Measurements from ENCODE around the gene SLC44A4.
"Not testable (repeated sequence)": the region's sequence is repeated elsewhere in the genome, so short reads cannot be mapped to it uniquely, and the experiment has no call there.

DNA sequence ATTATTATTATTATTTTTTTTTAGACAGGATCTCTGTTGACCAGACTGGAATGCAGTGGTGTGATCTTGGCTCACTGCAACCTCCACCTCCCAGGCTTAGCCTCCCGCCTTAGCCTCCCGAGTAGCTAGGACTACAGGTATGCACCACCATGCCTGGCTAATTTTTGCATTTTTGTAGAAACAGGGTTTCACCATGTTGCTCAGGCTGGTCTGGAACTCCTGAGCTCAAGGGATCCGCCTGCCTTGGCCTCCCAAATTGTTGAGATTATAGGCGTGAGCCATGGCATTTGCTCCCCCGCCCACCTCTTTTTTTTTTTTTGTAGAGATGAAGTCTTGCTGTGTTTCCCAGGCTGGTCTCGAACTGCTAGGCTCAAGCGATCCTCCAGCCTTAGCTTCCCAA is 30.5 kb upstream of the SLC44A4 start:
- not testable (repeated sequence) for TF ChIP-seq NFE2L2 (conservative IDR thresholded peaks at IDR 0.05; ENCODE audit: low read length); POLR2A (IDR thresholded peaks at IDR 0.05; ENCODE audit: low read length); CTCF (IDR thresholded peaks at IDR 0.05); MAX (IDR thresholded peaks at IDR 0.05); USF2 (IDR thresholded peaks at IDR 0.05); CEBPB (IDR thresholded peaks at IDR 0.05); HES2 (IDR thresholded peaks at IDR 0.05); EHMT2 (IDR thresholded peaks at IDR 0.05; ENCODE audit: low read depth); EP300 (IDR thresholded peaks at IDR 0.05); MYC (IDR thresholded peaks at IDR 0.05; ENCODE audit: borderline replicate concordance, low read length)
- TF ChIP-seq, protein P1, sequence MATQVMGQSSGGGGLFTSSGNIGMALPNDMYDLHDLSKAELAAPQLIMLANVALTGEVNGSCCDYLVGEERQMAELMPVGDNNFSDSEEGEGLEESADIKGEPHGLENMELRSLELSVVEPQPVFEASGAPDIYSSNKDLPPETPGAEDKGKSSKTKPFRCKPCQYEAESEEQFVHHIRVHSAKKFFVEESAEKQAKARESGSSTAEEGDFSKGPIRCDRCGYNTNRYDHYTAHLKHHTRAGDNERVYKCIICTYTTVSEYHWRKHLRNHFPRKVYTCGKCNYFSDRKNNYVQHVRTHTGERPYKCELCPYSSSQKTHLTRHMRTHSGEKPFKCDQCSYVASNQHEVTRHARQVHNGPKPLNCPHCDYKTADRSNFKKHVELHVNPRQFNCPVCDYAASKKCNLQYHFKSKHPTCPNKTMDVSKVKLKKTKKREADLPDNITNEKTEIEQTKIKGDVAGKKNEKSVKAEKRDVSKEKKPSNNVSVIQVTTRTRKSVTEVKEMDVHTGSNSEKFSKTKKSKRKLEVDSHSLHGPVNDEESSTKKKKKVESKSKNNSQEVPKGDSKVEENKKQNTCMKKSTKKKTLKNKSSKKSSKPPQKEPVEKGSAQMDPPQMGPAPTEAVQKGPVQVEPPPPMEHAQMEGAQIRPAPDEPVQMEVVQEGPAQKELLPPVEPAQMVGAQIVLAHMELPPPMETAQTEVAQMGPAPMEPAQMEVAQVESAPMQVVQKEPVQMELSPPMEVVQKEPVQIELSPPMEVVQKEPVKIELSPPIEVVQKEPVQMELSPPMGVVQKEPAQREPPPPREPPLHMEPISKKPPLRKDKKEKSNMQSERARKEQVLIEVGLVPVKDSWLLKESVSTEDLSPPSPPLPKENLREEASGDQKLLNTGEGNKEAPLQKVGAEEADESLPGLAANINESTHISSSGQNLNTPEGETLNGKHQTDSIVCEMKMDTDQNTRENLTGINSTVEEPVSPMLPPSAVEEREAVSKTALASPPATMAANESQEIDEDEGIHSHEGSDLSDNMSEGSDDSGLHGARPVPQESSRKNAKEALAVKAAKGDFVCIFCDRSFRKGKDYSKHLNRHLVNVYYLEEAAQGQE (IDR thresholded peaks at IDR 0.05): not testable (repeated sequence)
